Osteoblast (primary cell): Measurements from ENCODE around the gene C3orf80. TPM values are rescaled to one million over a fixed set of nuclear protein-coding genes. Genes with fewer than 3 reads are reported as not detected.

Source experiments
- DNase-seq: peaks from one replicate; pipeline ENCODE4 v3.0.0; 2011; ENCODE audit warnings: low spot score, mixed read lengths; ENCODE audit not compliant: insufficient read length; ENCODE audit errors: missing footprints
- H2AFZ ChIP-seq: 2 replicates; pipeline ENCODE4 v1.6.0; 2011; ENCODE audit warnings: mild to moderate bottlenecking, low read length
- H3K27ac ChIP-seq: 2 replicates; pipeline ENCODE4 v1.5.1; 2011; ENCODE audit warnings: mild to moderate bottlenecking, low read depth, low read length, moderate library complexity
- H3K27me3 ChIP-seq: 2 replicates; pipeline ENCODE4 v1.6.0; 2012; ENCODE audit warnings: mild to moderate bottlenecking, control low read depth, inconsistent platforms, low read length, moderate library complexity; ENCODE audit not compliant: insufficient read depth
- H3K36me3 ChIP-seq: 2 replicates; pipeline ENCODE4 v1.5.1; 2011; ENCODE audit warnings: mild to moderate bottlenecking, low read length, control low read depth, moderate library complexity; ENCODE audit not compliant: insufficient read depth
- H3K4me1 ChIP-seq: 2 replicates; pipeline ENCODE4 v1.5.1; 2011; ENCODE audit warnings: mild to moderate bottlenecking, low read length, control low read depth, moderate library complexity; ENCODE audit not compliant: insufficient read depth
- H3K4me2 ChIP-seq: 2 replicates; pipeline ENCODE4 v1.6.0; 2011; ENCODE audit warnings: mild to moderate bottlenecking, low read length; ENCODE audit not compliant: insufficient read depth
- H3K4me3 ChIP-seq: fragments of 200-600 bp; sonication (generic); 3 replicates; pipeline ENCODE4 v1.5.1; 2012; ENCODE audit warnings: mild to moderate bottlenecking, low read length, inconsistent platforms; ENCODE audit not compliant: insufficient read depth
- H3K79me2 ChIP-seq: 2 replicates; pipeline ENCODE4 v1.6.0; 2012; ENCODE audit warnings: mild to moderate bottlenecking, low read length, control low read depth, inconsistent platforms; ENCODE audit not compliant: insufficient read depth
- H3K9me3 ChIP-seq: 2 replicates; pipeline ENCODE4 v1.5.1; 2011; ENCODE audit warnings: low read depth, low read length, control low read depth
- H4K20me1 ChIP-seq: 2 replicates; pipeline ENCODE4 v1.6.0; 2012; ENCODE audit warnings: mild to moderate bottlenecking, low read length, control low read depth; ENCODE audit not compliant: insufficient read depth
- CTCF ChIP-seq: IDR thresholded peaks from 2 replicates; pipeline ENCODE4 v1.5.1; 2011; ENCODE audit warnings: mild to moderate bottlenecking, low read depth, low read length, moderate library complexity; ENCODE audit errors: extremely low read depth
- total RNA-seq: library from RNA; depleted of rRNA; stranded (reverse); fragments of >200 nt; gene quantifications from 2 replicates; pipeline ENCODE4 v1.2.3, GENCODE V29; 2012

The C3orf80 gene
- total RNA-seq, 1 donor = 2.2 TPM

- Histone ChIP-seq H3K79me2 (no peaks in the 10 kb centered on the region), H3K27ac (no peak overlapping the region), H3K4me3 (no peak overlapping the region), H3K4me2 (no peak overlapping the region), H3K36me3 (no peaks in the 10 kb centered on the region), H3K27me3 (no peaks in the 10 kb centered on the region), H4K20me1 (no peaks in the 10 kb centered on the region), H3K9me3 (no peaks in the 10 kb centered on the region), H3K4me1 (peaks cover 23% of the 10 kb centered on the region), H2AFZ (no peak overlapping the region)
- no peak for TF ChIP-seq CTCF
- DNase-seq = no peak
Measured at GRCh38 chr3:160187288-160187687, 37.9 kb upstream of the C3orf80 start.

GRCh38 chr3:160192310-160193029, 32.8 kb upstream of the C3orf80 start:
- TF ChIP-seq CTCF = no peak
- H3K4me3 ChIP-seq = no peak overlapping the region
- no peaks in the 10 kb centered on the region for H3K27me3 ChIP-seq
- H3K4me2 ChIP-seq = no peak overlapping the region
- H3K79me2 ChIP-seq = no peaks in the 10 kb centered on the region
- H3K9me3 ChIP-seq = no peaks in the 10 kb centered on the region
- H2AFZ ChIP-seq = no peak overlapping the region
- H3K36me3 ChIP-seq = no peaks in the 10 kb centered on the region
- no peak overlapping the region for H3K27ac ChIP-seq
- peaks cover 6% of the 10 kb centered on the region for H3K4me1 ChIP-seq
- H4K20me1 ChIP-seq = no peaks in the 10 kb centered on the region
- no peak for DNase-seq

- no peak for DNase-seq
- H3K4me3 ChIP-seq = no peak overlapping the region
- no peak overlapping the region for H2AFZ ChIP-seq
- H3K9me3 ChIP-seq = no peaks in the 10 kb centered on the region
- H3K79me2 ChIP-seq = no peaks in the 10 kb centered on the region
- H3K4me2 ChIP-seq = no peak overlapping the region
- H4K20me1 ChIP-seq = no peaks in the 10 kb centered on the region
- H3K27me3 ChIP-seq = no peaks in the 10 kb centered on the region
- no peak overlapping the region for H3K27ac ChIP-seq
- H3K4me1 ChIP-seq = peaks cover 6% of the 10 kb centered on the region
- no peak for TF ChIP-seq CTCF
- H3K36me3 ChIP-seq = no peaks in the 10 kb centered on the region
Measured at GRCh38 chr3:160193644-160194192, 31.5 kb upstream of the C3orf80 start.

GRCh38 chr3:160194438-160194837, 30.8 kb upstream of the C3orf80 start:
- Histone ChIP-seq H3K36me3 (no peaks in the 10 kb centered on the region), H3K4me2 (no peak overlapping the region), H3K27me3 (no peaks in the 10 kb centered on the region), H3K9me3 (no peaks in the 10 kb centered on the region), H3K4me1 (peaks cover 6% of the 10 kb centered on the region), H3K27ac (no peak overlapping the region), H3K79me2 (no peaks in the 10 kb centered on the region), H4K20me1 (no peaks in the 10 kb centered on the region), H3K4me3 (no peak overlapping the region), H2AFZ (no peak overlapping the region)
- no peak for DNase-seq
- TF ChIP-seq CTCF = no peak
